Measurements from ENCODE around the gene TMEM181.

GRCh38 chr6:158544428-158544827, 15.5 kb upstream of the TMEM181 start:
- no peak for TF ChIP-seq CTCF (IDR thresholded peaks at IDR 0.05)
- no peak for TF ChIP-seq POLR2A (IDR thresholded peaks at IDR 0.05)

Measured in adrenal gland (tissue), 5 donors.